Renal cortical epithelial cell (primary cell): ENCODE results near the gene KCNH1. TPM values are rescaled to one million over a fixed set of nuclear protein-coding genes. Genes with fewer than 3 reads are reported as not detected.
A peak's percentile ranks its signal among the peaks of the same experiment; 100 is the strongest.

Experiments
- DNase-seq: peaks from one replicate; pipeline ENCODE4 v3.0.0-alpha.2; 2011; ENCODE audit warnings: low read depth
- total RNA-seq: library from RNA; depleted of rRNA; stranded (reverse); fragments of >200 nt; gene quantifications from 2 replicates; pipeline ENCODE4 v1.2.3, GENCODE V29; 2014

KCNH1 gene
- total RNA-seq, 1 donor from 2014 or later: 18.3 TPM

DNA sequence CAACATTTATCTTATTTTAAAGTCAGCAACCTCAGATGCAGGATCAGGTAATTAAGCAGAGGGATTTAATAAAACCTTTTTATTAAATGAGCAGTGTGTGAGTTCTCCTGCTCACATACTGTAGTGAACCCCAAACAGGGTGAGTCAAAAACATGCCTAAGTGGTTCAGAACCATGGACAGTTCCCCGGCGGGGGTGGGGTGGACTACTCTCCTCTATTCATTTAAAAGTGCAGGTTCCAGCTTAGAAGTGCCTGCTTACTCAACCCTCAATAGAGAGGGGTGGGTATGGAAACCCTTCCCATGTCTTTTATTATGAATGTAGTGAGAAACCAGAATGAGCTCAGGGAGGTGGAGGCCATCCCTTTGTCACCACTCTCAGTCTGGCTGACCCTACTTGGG, 407.3 kb downstream of the KCNH1 start:
- DNase-seq: peak; percentile 13

DNA sequence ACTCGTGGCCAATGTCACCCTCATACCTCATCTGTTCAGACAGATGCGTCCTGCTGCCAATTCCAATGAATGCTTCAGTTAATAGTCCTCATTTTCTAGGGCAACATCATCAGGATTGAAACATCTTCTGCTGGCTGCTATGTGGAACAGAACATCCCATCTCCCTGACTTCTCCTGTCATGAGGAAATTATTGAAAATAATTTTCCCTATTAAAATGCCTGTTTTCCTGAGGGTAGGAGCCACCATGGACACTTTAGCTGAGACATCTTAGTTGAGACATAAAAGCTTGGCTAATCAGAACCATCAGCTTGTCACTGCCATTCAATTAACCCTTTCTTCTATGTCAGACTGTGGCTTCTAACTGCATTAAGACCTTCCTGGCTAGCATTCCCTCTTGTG, 409.2 kb downstream of the KCNH1 start:
- DNase-seq: no peak

DNA sequence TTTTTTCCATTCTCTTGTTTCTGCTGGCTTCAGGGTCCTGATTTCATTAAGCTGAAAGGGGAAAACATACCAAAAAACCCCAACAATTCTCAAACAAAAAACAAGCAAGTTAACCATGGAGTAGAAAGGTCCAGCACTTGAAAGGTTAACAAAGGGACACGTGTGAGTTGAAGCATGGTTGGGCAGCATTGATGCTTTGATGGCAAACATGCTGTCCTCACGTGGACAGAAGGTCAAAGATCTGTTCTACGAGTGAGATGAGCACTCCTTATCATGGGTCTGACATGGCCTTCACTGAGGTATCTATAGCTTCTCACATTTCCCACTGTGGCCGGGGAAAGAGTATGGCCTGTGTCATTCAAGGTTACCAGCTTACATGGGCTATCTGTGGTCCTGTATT, 410.3 kb downstream of the KCNH1 start:
- DNase-seq: no peak

DNA sequence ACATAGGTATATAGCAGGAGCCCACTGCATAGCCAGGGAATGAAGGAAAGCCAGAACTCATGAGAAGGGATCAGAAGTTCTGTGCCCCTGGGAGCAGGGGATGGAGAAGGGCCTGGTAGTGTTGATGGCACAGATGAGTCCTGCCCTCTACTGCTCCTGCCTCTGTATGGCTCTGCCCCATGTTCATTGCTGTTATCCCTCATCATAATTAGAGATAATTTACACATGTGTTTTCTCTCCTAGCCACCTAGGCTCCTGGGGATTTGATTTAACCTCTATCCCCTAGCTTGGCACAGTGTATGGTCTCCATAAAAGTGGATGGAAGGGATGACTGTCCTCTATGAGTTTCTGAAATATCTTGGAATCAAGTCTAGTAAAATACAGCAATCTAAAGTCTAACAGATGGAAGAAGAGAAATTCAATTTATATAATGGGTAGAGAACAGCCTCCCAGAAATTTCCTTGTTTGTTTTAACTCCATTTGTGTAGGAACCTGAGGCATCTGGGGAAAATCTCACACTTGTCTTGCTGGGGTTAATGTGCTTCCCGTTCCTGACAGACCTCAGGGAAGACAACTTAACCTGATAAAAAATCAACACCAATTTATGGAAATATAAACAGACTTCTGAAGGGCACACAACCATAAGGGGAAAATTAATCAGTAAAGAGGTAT, 411.4 kb downstream of the KCNH1 start:
- no peak for DNase-seq

DNA sequence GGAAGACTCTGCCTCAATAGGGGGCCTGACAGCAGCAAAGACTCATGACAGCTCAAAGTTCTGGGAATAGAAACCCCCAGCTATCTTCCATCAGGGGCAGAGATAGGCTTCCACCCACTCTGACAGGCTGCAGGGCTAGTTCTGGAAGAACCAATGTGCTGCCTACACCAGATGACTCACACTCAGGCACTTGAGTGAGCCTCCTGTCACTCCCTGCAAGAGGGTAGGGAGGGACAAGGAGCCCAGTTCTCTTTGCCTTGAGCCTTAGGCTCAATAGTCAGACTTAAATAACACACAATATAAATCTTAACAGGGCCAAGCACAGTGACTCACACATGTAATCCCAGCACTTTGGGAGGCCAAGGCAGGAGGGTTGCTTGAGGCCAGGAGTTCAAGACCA, 418.9 kb downstream of the KCNH1 start:
- DNase-seq: peak; percentile 26

DNA sequence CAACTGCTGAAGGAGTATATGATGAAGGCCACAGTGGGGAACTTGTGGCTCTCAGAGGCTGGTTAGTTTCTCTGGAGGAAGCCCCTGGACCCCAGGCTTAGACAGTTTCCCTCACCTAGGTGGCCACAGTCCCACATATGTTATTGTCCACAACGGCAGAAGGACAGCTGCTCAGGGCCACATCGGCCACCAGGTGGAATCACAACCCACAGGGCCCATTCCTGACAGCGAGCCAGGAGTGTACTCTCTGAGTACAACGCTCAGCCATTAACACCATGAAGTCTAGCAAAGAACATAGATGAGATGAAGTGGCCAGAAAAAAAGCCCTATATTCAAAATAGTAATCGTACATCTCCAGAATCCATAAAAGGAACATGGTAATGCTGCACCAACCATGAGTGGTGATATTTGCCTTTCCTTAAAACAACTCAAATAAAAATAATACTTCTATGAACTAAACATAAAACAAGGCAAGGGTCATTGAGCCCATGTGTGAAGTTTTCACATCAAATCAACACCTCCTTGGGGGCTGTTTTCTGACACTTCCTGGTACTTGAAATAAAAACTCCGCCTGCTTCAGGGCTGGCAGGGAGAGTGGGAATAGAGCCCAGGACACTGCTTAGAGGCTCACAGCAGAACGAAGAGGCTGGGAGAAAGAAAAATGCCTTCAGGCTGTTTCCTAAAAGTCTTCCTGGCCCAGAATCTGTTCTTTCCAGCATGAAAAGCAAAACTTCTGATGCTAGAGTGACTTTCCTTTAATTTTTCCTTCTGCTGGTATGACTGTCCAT, 421.9 kb downstream of the KCNH1 start:
- DNase-seq: no peak

DNA sequence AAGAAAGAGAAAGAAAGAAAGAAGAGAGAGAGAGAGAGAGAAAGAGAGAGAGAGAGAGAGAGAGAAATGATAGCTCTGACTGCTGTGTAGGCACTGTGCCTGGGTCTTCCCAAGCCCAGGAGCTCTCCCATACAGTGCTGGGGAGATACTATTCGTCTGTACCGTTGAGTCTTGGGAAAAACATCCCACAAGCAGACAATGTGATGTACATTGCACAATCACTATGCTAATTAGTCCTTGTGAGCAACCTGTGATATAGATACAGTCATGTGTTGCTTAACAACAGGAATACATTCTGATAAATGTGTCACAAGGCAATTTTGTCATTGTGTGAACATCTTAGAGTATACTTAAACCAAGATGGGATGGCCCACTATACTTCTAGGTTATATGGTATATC, 424.2 kb downstream of the KCNH1 start:
- DNase-seq: peak; percentile 72

DNA sequence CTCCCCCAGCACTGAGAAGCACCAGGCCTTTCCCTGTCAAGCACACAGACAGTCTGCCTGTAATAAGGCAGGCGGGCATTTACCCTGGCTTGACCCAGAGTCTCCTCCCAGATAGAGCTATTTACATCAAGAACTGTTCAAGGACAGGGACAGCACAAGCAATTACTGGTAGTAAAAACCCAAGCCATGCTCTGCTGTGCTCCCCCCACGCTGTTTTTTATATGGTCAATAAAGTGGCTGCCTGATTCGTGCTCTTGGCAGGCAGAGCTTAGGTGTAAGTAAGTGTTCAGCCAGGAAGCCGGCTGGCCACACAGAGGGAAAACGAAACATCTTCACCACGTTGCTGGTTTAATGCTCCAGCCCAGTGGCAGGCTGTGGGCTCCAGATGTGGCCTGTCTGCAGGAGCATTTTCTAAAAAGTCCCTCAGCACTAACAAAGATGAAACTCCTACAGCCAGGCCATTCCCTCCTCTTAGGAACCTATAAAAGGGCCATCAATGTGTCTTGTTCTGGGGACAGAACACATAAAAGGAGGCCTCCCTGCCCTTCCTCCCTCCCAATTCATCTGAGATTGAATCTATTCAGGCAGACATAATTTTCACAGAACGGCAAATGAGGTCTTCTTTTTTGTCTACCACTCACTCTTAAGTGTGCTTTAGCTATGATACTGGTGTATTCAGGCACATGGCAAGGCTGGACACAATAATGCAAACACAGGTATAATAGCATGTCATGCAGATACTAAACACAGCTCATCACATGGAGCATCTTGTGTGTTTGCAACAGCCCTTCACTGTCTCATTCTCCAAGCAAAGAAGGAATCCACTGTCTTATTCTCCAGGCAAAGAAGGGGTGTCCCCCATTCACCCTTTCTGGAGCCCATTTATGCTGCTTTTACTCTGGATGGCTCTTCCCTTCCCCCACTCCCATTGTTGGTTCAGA, 426.4 kb downstream of the KCNH1 start:
- no peak for DNase-seq

DNA sequence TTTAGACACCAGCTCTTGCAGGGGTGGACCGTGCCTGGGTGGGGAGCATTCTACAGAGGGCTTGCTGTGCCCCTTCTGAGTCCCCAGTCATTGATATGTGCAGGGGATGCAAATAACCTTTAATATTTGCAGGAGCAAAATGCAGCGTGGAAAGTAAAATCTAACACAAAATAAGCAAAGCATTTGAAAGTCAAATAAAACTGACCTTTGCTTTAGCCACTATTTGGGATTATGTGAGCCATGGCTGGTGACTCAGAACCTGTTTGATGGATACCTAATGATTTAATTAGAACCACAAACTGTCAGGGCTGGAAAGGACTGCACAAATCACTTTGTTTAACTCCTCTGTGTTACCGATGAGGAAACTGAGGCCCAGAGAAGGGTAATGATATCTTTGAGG, 427.7 kb downstream of the KCNH1 start:
- peak; percentile 40 for DNase-seq

DNA sequence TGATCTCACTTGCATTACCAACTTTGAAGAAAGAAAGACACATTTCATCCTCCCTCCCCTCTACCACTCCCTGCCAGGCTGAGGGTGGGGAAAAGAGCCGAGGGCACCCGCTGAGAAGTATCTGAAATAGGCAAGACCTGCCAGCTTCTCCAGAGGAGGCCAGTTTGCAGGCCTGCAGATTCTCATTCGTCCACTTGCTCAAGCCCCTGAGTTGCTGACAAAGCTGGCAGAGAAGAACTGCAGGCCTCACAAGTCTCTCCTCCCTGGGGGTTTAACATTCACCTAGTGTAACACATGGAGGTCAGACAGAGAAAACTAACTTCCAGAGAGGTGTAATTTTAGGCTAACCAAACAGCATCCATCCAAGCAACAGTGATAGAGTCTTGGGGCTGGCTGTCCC, 428.9 kb downstream of the KCNH1 start:
- no peak for DNase-seq

DNA sequence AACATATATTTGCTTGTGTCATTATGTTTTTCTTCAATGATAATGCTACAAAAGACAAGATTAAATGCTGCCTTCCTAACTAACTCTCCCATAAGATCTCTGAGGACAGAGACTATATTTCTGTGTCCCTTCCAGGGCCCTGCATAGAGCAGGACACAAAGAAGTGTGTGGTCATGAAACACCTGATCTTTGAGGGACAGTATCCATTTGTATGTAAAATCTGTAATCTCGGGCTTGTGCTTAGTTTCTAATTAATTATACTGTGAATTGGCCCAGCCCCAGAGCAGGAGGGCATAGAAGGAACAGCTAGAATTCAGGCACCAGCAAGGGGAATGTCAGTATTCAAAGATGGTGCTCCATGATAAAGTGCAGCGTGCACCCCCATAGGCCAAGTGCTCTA, 430.4 kb downstream of the KCNH1 start:
- no peak for DNase-seq

DNA sequence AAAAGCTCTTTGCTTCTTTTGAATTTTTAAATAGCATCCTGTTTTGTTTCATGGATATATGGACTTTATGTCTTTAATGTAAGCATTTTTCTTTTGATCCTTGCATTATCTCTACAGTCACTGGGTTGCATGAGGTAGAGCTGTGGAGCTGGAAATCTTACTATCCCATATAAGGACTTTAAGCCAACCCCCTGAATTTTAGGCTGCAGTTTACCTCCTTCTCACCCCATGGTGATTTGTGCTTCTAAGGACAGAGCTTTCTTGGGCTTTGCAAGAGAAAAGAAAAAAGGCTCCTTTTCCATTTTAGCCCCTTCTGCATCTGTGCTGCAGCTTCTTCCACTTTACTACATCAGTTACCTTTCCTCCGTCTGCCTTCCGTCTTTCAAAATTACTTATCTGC, 431.4 kb downstream of the KCNH1 start:
- no peak for DNase-seq

DNA sequence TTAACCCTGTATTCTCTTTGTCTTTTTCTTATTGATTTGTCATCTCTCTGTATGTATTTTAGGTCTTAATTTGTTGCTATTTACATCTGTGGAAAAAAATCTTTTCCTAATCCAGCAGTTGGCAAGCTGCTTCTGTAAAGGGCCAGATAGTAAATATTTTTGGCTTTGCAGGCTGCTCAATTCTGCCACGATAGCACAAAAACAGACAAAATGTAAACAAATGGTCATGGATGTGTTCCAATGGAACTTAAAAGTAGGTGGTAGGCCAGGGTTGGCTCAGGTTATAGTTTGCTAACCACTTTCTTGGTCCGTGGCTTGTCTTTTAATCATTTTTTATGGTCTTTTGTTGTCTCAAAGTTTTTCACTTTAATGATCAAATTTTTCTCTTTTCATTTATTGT, 433.4 kb downstream of the KCNH1 start:
- no peak for DNase-seq

DNA sequence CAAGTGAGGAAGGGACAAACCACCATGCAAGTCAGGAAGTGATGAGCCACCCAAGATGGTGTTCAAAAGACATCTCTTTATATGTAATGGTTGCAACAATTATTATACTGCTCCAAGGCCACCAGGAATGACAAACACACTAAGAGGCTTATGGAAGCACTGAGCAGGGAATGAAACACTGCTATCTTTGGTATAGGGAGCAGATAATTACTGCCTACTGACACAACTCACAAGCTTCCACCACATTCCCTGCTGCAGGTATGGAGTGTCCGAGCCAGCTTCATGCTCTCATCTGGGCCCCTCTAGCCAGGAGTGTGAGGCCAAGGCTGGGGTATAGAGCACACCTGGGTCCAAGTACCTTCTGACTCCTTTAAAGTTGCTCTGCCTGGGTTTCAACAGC, 433.9 kb downstream of the KCNH1 start:
- no peak for DNase-seq

DNA sequence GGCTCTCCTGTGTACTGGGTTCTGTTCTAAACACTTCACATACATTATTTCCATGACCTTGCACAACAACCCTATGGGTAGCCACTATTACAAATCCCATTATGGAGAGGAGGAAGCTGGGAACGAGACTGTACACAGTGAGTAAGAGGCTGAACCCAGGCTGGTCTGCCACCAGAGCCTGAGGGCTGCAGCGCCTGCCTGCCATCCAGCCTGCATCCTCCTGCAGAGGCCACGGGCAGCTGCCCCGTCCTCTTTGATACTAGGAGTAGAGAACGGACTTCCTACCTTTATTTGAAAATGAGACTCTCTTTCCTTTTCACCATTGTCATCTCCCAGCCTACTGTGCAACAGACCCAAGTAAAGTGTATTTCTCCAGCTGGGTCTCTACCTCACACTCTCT, 435.3 kb downstream of the KCNH1 start:
- DNase-seq: no peak

DNA sequence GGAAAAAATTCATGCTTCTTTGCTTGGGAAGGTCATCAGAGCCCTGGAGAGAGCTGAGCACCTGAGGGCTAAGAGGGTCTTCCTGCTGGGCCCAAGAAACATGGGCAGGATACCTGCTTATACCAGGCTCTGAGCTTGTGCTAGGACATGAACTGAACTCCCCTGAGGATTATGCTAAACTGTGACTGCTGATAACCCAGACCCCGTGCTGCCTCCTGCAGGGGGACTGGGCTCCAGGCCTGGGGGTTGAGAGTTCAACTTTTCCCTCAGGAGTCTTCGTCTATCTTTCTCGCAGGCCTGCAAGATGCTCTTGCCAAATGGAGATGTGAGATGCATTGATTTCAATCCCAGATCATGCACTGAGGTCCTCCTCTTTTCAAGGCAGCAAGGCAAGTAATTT, 436.8 kb downstream of the KCNH1 start:
- DNase-seq: no peak

DNA sequence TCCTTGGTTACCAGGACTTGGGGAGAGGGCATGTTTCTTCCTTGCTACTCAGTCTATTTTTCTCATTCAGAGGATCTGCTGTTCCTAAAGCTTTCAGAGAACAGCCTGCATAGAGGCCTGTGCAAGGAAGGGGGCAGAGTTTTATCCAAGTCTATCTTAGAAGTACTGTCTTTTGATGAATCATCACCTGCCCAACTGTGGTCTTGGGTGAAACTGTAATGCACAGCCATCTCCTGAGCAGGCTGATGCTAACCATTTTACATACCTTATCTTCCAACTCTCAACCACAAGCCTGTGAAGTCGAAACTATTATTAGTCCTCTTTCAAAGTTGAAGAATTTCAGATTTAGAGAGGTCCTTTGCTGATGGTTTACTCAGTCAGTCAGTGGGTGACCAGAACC, 437.2 kb downstream of the KCNH1 start:
- DNase-seq: no peak

DNA sequence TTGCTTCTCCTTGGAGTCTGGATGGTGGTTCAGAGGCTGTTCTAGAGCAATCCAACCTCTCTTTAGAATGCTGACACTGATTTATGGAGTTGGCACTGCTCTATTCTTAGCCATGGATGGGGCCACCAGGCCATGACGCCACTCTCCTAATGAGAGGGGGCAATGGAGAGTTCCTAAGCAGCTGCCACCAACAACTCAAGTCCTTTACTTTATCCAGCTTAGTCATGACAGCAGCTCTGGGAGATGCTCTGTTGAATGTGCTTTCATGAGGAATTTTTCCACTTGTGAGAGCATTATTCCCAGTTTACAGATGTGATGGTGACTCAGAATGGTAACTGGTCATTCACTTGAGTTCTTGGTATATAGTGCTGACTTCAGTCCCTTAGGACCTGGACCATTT, 438.9 kb downstream of the KCNH1 start:
- DNase-seq: no peak

DNA sequence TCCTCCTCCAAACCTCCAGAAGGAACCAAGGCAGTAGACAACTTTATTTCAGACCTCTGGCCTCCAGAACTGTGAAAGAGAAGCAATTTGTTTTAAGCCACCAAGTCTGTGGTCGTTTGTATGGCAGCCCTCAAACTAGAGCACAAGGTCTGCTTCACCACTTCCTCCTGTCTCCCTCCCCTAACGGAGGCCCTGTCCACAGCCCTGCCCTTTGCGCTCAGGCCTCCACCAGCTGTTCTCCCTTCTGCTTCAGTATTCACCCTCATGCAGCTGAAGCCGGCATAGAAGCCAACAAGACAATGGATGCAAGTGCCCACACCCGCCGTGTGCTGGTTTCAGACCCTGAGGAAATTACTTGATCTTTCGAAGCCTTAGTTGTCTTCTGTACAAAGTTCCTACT, 441.2 kb downstream of the KCNH1 start:
- DNase-seq: no peak

DNA sequence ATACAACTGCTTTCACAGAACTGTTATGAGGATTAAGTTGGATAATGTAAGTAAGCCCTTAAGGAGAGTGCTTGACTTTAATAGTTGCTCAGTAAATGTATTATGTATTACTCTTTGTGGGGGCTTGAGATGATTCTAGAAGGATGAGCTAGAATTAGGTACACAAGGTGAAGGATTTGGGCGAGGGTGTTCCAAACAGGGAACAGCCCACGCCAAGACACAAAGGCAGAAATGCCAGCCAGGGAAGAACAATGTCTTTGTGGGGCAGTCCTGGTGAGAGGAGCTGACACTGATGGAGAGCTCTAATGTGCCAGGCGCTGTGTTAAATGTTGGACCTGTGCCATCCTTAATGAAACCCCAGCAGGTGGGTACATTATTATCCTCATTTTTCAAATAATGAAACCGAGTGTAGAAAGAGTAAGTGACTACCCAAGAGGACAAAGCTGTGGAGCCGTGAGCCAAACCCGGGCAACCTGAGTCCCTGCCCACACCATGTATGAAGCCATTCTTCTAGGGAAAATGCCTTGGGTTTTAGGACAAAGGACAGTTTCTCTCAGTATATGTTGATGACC, 442.8 kb downstream of the KCNH1 start:
- DNase-seq: no peak

DNA sequence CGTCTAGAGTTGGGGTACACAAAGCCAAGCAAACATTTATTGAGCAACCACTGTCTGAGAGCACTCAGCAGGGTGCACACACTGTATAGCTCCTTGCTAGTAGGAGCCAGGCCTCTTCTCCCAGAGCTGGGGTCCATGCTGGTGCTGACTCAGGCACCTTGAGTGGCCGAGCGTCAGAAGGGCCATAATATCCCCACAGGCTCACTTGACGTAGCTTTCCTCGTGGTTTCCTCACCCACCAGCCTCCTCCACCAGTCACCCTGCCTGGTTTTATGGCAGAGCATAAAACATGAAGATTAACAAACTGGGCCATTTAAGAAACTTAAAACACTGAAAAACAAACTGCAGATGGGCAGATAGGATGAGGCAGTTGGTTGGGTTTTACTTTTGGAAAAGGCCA, 443.7 kb downstream of the KCNH1 start:
- no peak for DNase-seq

DNA sequence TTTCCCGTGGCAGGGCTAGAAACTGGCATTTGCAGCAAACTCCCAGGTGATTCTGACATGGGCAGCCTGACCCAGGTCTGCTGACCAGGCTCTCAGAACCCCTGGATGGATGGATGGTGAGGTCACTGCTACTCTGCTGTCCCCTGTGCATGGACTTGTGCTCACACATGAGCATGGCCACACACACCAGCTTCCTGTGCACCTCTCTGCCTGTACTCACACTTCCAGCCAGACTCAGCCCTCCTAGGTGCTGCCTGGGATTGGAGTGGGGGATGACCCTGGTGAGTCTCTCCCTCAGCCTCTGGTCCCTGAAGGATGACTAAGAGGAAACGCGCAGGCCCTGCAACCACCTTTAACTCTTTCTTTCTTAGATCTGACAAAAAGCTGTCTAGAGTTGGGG, 444.1 kb downstream of the KCNH1 start:
- DNase-seq: no peak
